NB4 (cell line): ENCODE data around the gene MYT1.

Experiments
- DNase-seq: peaks from one replicate; pipeline ENCODE4 v3.0.0; 2010; ENCODE audit warnings: low read depth
- H3K4me3 ChIP-seq: one replicate; pipeline ENCODE4 v1.5.1; 2011; ENCODE audit warnings: mild to moderate bottlenecking, low read depth, low read length, moderate library complexity
- CTCF ChIP-seq: IDR thresholded peaks from one replicate; pipeline ENCODE4 v1.5.1; 2012; ENCODE audit warnings: low read depth, low read length
- MAX ChIP-seq: IDR thresholded peaks from 2 replicates; pipeline ENCODE4 v1.6.1; 2011; ENCODE audit warnings: low read depth, low read length
- MYC ChIP-seq: IDR thresholded peaks from 2 replicates; pipeline ENCODE4 v1.6.1; 2011; ENCODE audit warnings: low read depth, low read length
- POLR2A ChIP-seq: IDR thresholded peaks from 2 replicates; pipeline ENCODE4 v1.6.1; 2011; ENCODE audit warnings: mild to moderate bottlenecking; ENCODE audit not compliant: insufficient read length; ENCODE audit errors: extremely low read depth

The MYT1 gene

GRCh38 chr20:64238851-64239387 lies 74.7 kb downstream of the MYT1 start:
- TF ChIP-seq CTCF (no peak), MYC (no peak)
- DNase-seq, result no peak
- no peak overlapping the region for H3K4me3 ChIP-seq

GRCh38 chr20:64239449-64240242 lies 75.4 kb downstream of the MYT1 start:
- no peak for DNase-seq
- H3K4me3 ChIP-seq, result no peak overlapping the region
- TF ChIP-seq MAX, result no peak
- TF ChIP-seq MYC, result no peak
- TF ChIP-seq CTCF, result no peak
- TF ChIP-seq POLR2A, result no peak

- no peak for DNase-seq
- TF ChIP-seq MYC (no peak), MAX (no peak), CTCF (no peak), POLR2A (no peak)
- H3K4me3 ChIP-seq, result no peak overlapping the region
Measured at GRCh38 chr20:64240243-64241015, 76.2 kb downstream of the MYT1 start.

- TF ChIP-seq CTCF (no peak), MAX (no peak), MYC (no peak), POLR2A (no peak)
- DNase-seq, result no peak
Measured at GRCh38 chr20:64241061-64241460, 76.8 kb downstream of the MYT1 start.

GRCh38 chr20:64242003-64242796 lies 77.9 kb downstream of the MYT1 start:
- no peak for TF ChIP-seq MAX
- no peak for TF ChIP-seq MYC
- TF ChIP-seq CTCF, result no peak
- TF ChIP-seq POLR2A, result no peak

More at GRCh38 chr20:64241061-64241460, 76.8 kb downstream of the MYT1 start:
- H3K4me3 ChIP-seq, result no peak overlapping the region

More at GRCh38 chr20:64242003-64242796, 77.9 kb downstream of the MYT1 start:
- DNase-seq, result no peak
- H3K4me3 ChIP-seq, result no peak overlapping the region
